ENCODE data around the gene PTP4A2.
"Not testable (repeated sequence)": the region's sequence is repeated elsewhere in the genome, so short reads cannot be mapped to it uniquely, and the experiment has no call there.

The PTP4A2 gene

GRCh38 chr1:31934706-31935629 is 3.2 kb downstream of the PTP4A2 start:
- no peaks in the 10 kb centered on the region for H3K9me3 ChIP-seq (ENCODE audit: control insufficient read depth in 5 of 5, low read length in 5 of 5)
- H3K27ac ChIP-seq (ENCODE audit: low read depth, low read length): peak overlapping the region; percentile 93
- H3K4me3 ChIP-seq (ENCODE audit: low read depth in 1 of 5, low read length in 5 of 5): peak overlapping the region in 3 of 5 donors; percentile 19 to 100 (median 39)
- peaks cover 14 to 86% (median 76%) of the 10 kb centered on the region in 5 donors for H3K4me1 ChIP-seq (ENCODE audit: control insufficient read depth in 5 of 5, insufficient read depth in 5 of 5, low read length in 5 of 5)
- no peaks in the 10 kb centered on the region for H3K27me3 ChIP-seq (ENCODE audit: control insufficient read depth in 5 of 5, insufficient read depth in 4 of 5, low read length in 5 of 5)
- H3K36me3 ChIP-seq (ENCODE audit: control insufficient read depth in 5 of 5, insufficient read depth in 5 of 5, low read length in 5 of 5): no peaks in the 10 kb centered on the region
- peak overlapping the region; percentile 29 to 96 (median 72) for H3K9ac ChIP-seq (ENCODE audit: low read length in 5 of 5)

- no peaks in the 10 kb centered on the region for H3K36me3 ChIP-seq (ENCODE audit: control insufficient read depth in 5 of 5, insufficient read depth in 5 of 5, low read length in 5 of 5)
- peak overlapping the region; percentile 21 to 62 (median 49) for H3K9ac ChIP-seq (ENCODE audit: low read length in 5 of 5)
- H3K4me1 ChIP-seq (ENCODE audit: control insufficient read depth in 5 of 5, insufficient read depth in 5 of 5, low read length in 5 of 5): peaks cover 14 to 84% (median 81%) of the 10 kb centered on the region in 5 donors
- no peaks in the 10 kb centered on the region for H3K27me3 ChIP-seq (ENCODE audit: control insufficient read depth in 5 of 5, insufficient read depth in 4 of 5, low read length in 5 of 5)
- peak overlapping the region; percentile 93 for H3K27ac ChIP-seq (ENCODE audit: low read depth, low read length)
- H3K9me3 ChIP-seq (ENCODE audit: control insufficient read depth in 5 of 5, low read length in 5 of 5): no peaks in the 10 kb centered on the region
- peak overlapping the region in 1 of 5 donors; percentile 34 for H3K4me3 ChIP-seq (ENCODE audit: low read depth in 1 of 5, low read length in 5 of 5)
Observed at GRCh38 chr1:31932491-31933316, 5.5 kb downstream of the PTP4A2 start.

GRCh38 chr1:31931593-31932225 is 6.5 kb downstream of the PTP4A2 start:
- H3K9ac ChIP-seq (ENCODE audit: low read length in 5 of 5): peak overlapping the region in 3 of 5 donors; percentile 47 to 72 (median 51)
- no peaks in the 10 kb centered on the region for H3K36me3 ChIP-seq (ENCODE audit: control insufficient read depth in 5 of 5, insufficient read depth in 5 of 5, low read length in 5 of 5)
- H3K27ac ChIP-seq (ENCODE audit: low read depth, low read length): peak overlapping the region; percentile 93
- H3K4me1 ChIP-seq (ENCODE audit: control insufficient read depth in 5 of 5, insufficient read depth in 5 of 5, low read length in 5 of 5): peaks cover 13 to 88% (median 83%) of the 10 kb centered on the region in 5 donors
- no peaks in the 10 kb centered on the region for H3K9me3 ChIP-seq (ENCODE audit: control insufficient read depth in 5 of 5, low read length in 5 of 5)
- peak overlapping the region in 1 of 5 donors; percentile 18 for H3K4me3 ChIP-seq (ENCODE audit: low read depth in 1 of 5, low read length in 5 of 5)
- H3K27me3 ChIP-seq (ENCODE audit: control insufficient read depth in 5 of 5, insufficient read depth in 4 of 5, low read length in 5 of 5): no peaks in the 10 kb centered on the region

GRCh38 chr1:31930836-31931592 is 7.2 kb downstream of the PTP4A2 start:
- peaks cover 11 to 88% (median 81%) of the 10 kb centered on the region in 5 donors for H3K4me1 ChIP-seq (ENCODE audit: control insufficient read depth in 5 of 5, insufficient read depth in 5 of 5, low read length in 5 of 5)
- H3K27me3 ChIP-seq (ENCODE audit: control insufficient read depth in 5 of 5, insufficient read depth in 4 of 5, low read length in 5 of 5): no peaks in the 10 kb centered on the region
- peak overlapping the region in 4 of 5 donors; percentile 5 to 72 (median 49) for H3K9ac ChIP-seq (ENCODE audit: low read length in 5 of 5)
- H3K36me3 ChIP-seq (ENCODE audit: control insufficient read depth in 5 of 5, insufficient read depth in 5 of 5, low read length in 5 of 5): no peaks in the 10 kb centered on the region
- H3K9me3 ChIP-seq (ENCODE audit: control insufficient read depth in 5 of 5, low read length in 5 of 5): no peaks in the 10 kb centered on the region
- peak overlapping the region; percentile 93 for H3K27ac ChIP-seq (ENCODE audit: low read depth, low read length)
- peak overlapping the region in 2 of 5 donors; percentile 18 to 44 for H3K4me3 ChIP-seq (ENCODE audit: low read depth in 1 of 5, low read length in 5 of 5)

- peak overlapping the region in 1 of 5 donors; percentile 32 for H3K9ac ChIP-seq (ENCODE audit: low read length in 5 of 5)
- no peaks in the 10 kb centered on the region for H3K9me3 ChIP-seq (ENCODE audit: control insufficient read depth in 5 of 5, low read length in 5 of 5)
- no peaks in the 10 kb centered on the region for H3K36me3 ChIP-seq (ENCODE audit: control insufficient read depth in 5 of 5, insufficient read depth in 5 of 5, low read length in 5 of 5)
- H3K27ac ChIP-seq (ENCODE audit: low read depth, low read length): no peak overlapping the region
- H3K4me1 ChIP-seq (ENCODE audit: control insufficient read depth in 5 of 5, insufficient read depth in 5 of 5, low read length in 5 of 5): peaks cover 9 to 79% (median 75%) of the 10 kb centered on the region in 5 donors
- no peaks in the 10 kb centered on the region for H3K27me3 ChIP-seq (ENCODE audit: control insufficient read depth in 5 of 5, insufficient read depth in 4 of 5, low read length in 5 of 5)
- H3K4me3 ChIP-seq (ENCODE audit: low read depth in 1 of 5, low read length in 5 of 5): no peak overlapping the region
Observed at GRCh38 chr1:31927661-31927980, 10.5 kb downstream of the PTP4A2 start.

- Histone ChIP-seq H3K9me3 (ENCODE audit: control insufficient read depth in 5 of 5, low read length in 5 of 5) (no peaks in the 10 kb centered on the region), H3K9ac (ENCODE audit: low read length in 5 of 5) (peak overlapping the region in 1 of 5 donors; percentile 32), H3K36me3 (ENCODE audit: control insufficient read depth in 5 of 5, insufficient read depth in 5 of 5, low read length in 5 of 5) (no peaks in the 10 kb centered on the region), H3K27me3 (ENCODE audit: control insufficient read depth in 5 of 5, insufficient read depth in 4 of 5, low read length in 5 of 5) (no peaks in the 10 kb centered on the region), H3K4me1 (ENCODE audit: control insufficient read depth in 5 of 5, insufficient read depth in 5 of 5, low read length in 5 of 5) (peaks cover 7 to 76% (median 73%) of the 10 kb centered on the region in 5 donors), H3K27ac (ENCODE audit: low read depth, low read length) (peak overlapping the region; percentile 24), H3K4me3 (ENCODE audit: low read depth in 1 of 5, low read length in 5 of 5) (no peak overlapping the region)
Observed at GRCh38 chr1:31926853-31927660, 11.1 kb downstream of the PTP4A2 start.

GRCh38 chr1:31926252-31926651 is 11.9 kb downstream of the PTP4A2 start:
- Histone ChIP-seq H3K4me3 (ENCODE audit: low read depth in 1 of 5, low read length in 5 of 5) (no peak overlapping the region), H3K4me1 (ENCODE audit: control insufficient read depth in 5 of 5, insufficient read depth in 5 of 5, low read length in 5 of 5) (peaks cover 6 to 73% (median 71%) of the 10 kb centered on the region in 5 donors), H3K36me3 (ENCODE audit: control insufficient read depth in 5 of 5, insufficient read depth in 5 of 5, low read length in 5 of 5) (no peaks in the 10 kb centered on the region), H3K9me3 (ENCODE audit: control insufficient read depth in 5 of 5, low read length in 5 of 5) (no peaks in the 10 kb centered on the region), H3K27ac (ENCODE audit: low read depth, low read length) (peak overlapping the region; percentile 24), H3K9ac (ENCODE audit: low read length in 5 of 5) (no peak overlapping the region), H3K27me3 (ENCODE audit: control insufficient read depth in 5 of 5, insufficient read depth in 4 of 5, low read length in 5 of 5) (no peaks in the 10 kb centered on the region)

GRCh38 chr1:31925824-31926223 is 12.3 kb downstream of the PTP4A2 start:
- peaks cover 4 to 73% (median 69%) of the 10 kb centered on the region in 5 donors for H3K4me1 ChIP-seq (ENCODE audit: control insufficient read depth in 5 of 5, insufficient read depth in 5 of 5, low read length in 5 of 5)
- not testable (repeated sequence) for H3K36me3 ChIP-seq (ENCODE audit: control insufficient read depth in 5 of 5, insufficient read depth in 5 of 5, low read length in 5 of 5); H3K9me3 ChIP-seq (ENCODE audit: control insufficient read depth in 5 of 5, low read length in 5 of 5); H3K4me3 ChIP-seq (ENCODE audit: low read depth in 1 of 5, low read length in 5 of 5); H3K9ac ChIP-seq (ENCODE audit: low read length in 5 of 5); H3K27me3 ChIP-seq (ENCODE audit: control insufficient read depth in 5 of 5, insufficient read depth in 4 of 5, low read length in 5 of 5)
- peak overlapping the region; percentile 24 for H3K27ac ChIP-seq (ENCODE audit: low read depth, low read length)
